Epithelial cell of esophagus (primary cell): ENCODE measurements around the gene CDK4.
"Not testable (repeated sequence)": the region's sequence is repeated elsewhere in the genome, so short reads cannot be mapped to it uniquely, and the experiment has no call there.

Experiments
- DNase-seq: peaks from one replicate; pipeline ENCODE4 v3.0.0; 2010; ENCODE audit warnings: low read depth
- H3K4me3 ChIP-seq: 2 replicates; pipeline ENCODE4 v1.5.1; 2011; ENCODE audit warnings: mild to moderate bottlenecking, low read length, control low read depth
- TF ChIP-seq, protein P1 (sequence below): IDR thresholded peaks from 2 replicates; pipeline ENCODE4 v1.5.1; 2011; ENCODE audit warnings: low read depth, mild to moderate bottlenecking, low read length, control low read depth, inconsistent platforms; ENCODE audit not compliant: insufficient read depth; ENCODE audit errors: missing control alignments

Gene CDK4

DNA sequence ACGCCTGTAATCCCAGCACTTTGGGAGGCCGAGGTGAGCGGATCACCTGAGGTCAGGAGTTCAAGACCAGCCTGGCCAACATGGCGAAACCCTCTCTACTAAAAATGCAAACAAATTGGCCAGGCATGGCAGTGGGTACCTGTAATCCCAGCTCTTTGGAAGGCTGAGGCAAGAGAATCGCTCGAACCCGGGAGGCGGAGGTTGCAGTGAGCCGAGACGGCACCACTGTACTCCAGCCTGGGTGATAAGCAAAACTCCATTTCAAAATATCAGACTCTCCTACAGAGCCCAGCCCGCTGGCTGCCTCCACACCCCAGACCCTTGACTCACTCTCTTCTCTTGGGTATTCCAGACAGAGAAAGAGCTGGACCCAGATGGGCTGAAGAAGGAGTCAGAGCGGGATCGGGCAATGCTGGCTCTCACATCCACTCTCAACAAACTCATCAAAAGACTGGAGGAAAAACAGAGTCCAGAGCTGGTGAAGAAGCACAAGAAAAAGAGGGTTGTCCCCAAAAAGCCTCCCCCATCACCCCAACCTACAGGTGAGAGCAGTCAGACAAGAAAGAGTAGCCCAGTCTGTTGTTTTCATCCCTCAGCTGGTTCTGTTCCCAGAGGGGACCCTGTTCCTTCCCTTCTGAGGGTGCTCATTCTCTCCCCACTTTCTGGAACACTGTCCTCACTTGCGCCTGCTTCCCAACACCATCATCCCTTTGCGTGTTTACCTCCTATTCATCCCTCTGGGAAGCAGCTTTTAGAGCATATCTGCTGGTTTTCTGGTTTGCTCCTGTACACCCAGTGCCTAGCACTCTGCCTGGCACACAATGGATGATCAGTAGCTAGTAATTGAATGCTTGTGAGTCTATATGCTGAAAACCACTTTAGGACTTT is 33.2 kb downstream of the CDK4 start:
- no peak for DNase-seq
- TF ChIP-seq, protein P1, sequence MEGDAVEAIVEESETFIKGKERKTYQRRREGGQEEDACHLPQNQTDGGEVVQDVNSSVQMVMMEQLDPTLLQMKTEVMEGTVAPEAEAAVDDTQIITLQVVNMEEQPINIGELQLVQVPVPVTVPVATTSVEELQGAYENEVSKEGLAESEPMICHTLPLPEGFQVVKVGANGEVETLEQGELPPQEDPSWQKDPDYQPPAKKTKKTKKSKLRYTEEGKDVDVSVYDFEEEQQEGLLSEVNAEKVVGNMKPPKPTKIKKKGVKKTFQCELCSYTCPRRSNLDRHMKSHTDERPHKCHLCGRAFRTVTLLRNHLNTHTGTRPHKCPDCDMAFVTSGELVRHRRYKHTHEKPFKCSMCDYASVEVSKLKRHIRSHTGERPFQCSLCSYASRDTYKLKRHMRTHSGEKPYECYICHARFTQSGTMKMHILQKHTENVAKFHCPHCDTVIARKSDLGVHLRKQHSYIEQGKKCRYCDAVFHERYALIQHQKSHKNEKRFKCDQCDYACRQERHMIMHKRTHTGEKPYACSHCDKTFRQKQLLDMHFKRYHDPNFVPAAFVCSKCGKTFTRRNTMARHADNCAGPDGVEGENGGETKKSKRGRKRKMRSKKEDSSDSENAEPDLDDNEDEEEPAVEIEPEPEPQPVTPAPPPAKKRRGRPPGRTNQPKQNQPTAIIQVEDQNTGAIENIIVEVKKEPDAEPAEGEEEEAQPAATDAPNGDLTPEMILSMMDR = no peak

GRCh38 chr12:57717846-57718640 is 34.1 kb downstream of the CDK4 start:
- no peak for DNase-seq
- TF ChIP-seq, protein P1 = no peak
- no peak overlapping the region for H3K4me3 ChIP-seq

More for the DNA sequence above, 33.2 kb downstream of the CDK4 start:
- no peak overlapping the region for H3K4me3 ChIP-seq

GRCh38 chr12:57717131-57717530 is 35.0 kb downstream of the CDK4 start:
- no peak for DNase-seq
- TF ChIP-seq, protein P1 = no peak
- no peak overlapping the region for H3K4me3 ChIP-seq

DNA sequence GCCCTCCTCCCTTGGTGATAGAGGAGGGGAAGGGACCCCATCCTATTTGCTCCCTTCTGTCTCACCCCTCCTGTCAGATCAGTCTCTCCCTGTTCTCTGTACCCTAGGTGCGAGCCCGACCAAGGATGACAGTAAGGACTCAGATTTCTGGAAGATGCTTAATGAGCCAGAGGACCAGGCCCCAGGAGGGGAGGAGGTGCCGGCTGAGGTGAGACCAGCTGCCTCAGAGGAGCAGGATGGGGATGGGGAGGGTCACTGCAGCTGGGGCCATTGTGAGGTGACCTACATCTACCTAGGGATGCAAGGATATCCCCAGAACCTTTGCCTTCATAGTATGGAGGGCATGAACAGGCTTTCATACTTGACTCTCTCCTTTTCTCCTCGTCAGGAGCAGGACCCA is 35.8 kb downstream of the CDK4 start:
- TF ChIP-seq, protein P1 = no peak
- DNase-seq = no peak
- no peak overlapping the region for H3K4me3 ChIP-seq

GRCh38 chr12:57715786-57716185 is 36.3 kb downstream of the CDK4 start:
- H3K4me3 ChIP-seq = no peak overlapping the region
- TF ChIP-seq, protein P1 = no peak
- DNase-seq = no peak

GRCh38 chr12:57715036-57715748 is 36.9 kb downstream of the CDK4 start:
- DNase-seq, H3K4me3 ChIP-seq: not testable (repeated sequence)

- DNase-seq = no peak
- TF ChIP-seq, protein P1 = no peak
- no peak overlapping the region for H3K4me3 ChIP-seq
Measured at GRCh38 chr12:57713209-57713608, 38.9 kb downstream of the CDK4 start.
